Retinal pigment epithelial cell (primary cell): ENCODE results near the gene TRPV6.

Experiments used
- DNase-seq: peaks from one replicate; pipeline ENCODE4 v3.0.0-alpha.2; 2010; ENCODE audit warnings: low read depth
- H3K4me3 ChIP-seq: 2 replicates; pipeline ENCODE4 v1.5.1; 2011; ENCODE audit warnings: mild to moderate bottlenecking, low read length, control low read depth, moderate library complexity
- TF ChIP-seq, protein P1 (sequence below): conservative IDR thresholded peaks from 2 replicates; pipeline ENCODE4 v1.5.1; 2011; ENCODE audit warnings: low read depth, low read length, control low read depth, inconsistent platforms

TRPV6 gene

DNA sequence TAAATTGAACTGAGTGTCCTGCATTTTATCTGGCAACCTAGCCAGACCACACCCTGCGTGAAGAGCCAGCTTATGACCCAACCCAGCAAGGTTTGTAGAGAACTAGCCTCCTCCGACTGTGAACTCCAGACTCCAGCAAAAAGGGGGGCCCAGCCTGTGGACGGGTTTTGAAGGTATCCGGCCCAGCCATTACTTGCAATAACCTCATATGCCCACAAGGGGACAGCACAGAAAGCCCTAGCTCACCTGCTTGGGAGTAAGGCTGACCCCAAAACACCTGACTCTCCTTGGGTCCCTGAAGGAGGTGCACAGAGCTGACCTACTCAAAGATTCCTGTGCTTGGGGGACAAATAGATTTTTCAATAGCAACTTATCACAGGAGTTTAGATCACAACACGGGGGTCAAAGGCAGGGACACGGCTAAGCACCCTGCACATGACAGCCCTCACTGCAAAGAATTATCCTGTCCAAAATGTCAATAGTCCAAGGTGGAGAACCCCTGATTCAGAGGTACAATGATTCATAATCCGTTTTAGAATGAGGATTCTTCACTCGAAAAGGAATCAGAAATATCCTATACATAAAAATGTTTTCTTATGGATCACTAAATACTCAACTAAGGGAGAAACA lies 4.6 kb downstream of the TRPV6 start:
- H3K4me3 ChIP-seq: no peak overlapping the region
- TF ChIP-seq, protein P1, sequence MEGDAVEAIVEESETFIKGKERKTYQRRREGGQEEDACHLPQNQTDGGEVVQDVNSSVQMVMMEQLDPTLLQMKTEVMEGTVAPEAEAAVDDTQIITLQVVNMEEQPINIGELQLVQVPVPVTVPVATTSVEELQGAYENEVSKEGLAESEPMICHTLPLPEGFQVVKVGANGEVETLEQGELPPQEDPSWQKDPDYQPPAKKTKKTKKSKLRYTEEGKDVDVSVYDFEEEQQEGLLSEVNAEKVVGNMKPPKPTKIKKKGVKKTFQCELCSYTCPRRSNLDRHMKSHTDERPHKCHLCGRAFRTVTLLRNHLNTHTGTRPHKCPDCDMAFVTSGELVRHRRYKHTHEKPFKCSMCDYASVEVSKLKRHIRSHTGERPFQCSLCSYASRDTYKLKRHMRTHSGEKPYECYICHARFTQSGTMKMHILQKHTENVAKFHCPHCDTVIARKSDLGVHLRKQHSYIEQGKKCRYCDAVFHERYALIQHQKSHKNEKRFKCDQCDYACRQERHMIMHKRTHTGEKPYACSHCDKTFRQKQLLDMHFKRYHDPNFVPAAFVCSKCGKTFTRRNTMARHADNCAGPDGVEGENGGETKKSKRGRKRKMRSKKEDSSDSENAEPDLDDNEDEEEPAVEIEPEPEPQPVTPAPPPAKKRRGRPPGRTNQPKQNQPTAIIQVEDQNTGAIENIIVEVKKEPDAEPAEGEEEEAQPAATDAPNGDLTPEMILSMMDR: peak; percentile 91
- DNase-seq: no peak

DNA sequence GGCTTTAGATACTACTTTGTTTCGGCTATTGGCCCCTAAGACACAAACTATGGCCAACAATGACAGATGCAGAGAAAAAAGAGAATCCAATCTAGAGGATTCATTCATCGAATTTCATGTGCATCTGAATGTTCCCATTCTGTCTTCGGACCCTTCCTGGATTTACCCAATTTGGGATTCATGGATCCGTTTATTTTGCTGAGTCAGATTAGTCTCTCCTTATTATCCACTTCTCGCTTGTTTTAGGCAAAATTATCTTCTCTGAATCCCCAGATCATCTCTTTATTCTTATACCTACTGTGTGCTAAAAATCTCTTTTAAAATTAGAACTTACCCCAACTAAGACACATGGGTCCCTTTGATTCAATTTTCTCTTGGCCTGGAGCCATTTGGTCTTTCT lies 6.5 kb downstream of the TRPV6 start:
- DNase-seq: no peak
- no peak overlapping the region for H3K4me3 ChIP-seq
- TF ChIP-seq, protein P1: no peak

DNA sequence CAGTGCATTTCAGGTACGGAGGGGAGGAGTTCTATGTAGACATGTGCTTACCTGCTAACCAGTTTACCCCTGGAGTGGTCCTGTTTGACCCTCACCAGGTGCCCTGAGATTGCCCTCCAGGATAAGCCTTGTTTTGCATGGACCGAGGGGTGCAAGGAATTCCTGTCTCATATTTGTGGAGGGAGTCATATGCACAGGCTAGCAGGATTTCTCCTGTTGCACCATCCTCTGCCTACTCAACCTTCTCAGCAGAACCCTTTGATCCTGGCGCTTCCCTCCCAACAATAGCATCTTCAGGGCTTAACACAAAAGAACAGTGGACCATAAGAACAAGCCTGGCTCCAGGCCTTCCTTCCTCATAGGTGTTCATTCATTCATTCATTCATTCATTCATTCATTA lies 7.2 kb downstream of the TRPV6 start:
- TF ChIP-seq, protein P1: no peak
- no peak overlapping the region for H3K4me3 ChIP-seq
- no peak for DNase-seq

DNA sequence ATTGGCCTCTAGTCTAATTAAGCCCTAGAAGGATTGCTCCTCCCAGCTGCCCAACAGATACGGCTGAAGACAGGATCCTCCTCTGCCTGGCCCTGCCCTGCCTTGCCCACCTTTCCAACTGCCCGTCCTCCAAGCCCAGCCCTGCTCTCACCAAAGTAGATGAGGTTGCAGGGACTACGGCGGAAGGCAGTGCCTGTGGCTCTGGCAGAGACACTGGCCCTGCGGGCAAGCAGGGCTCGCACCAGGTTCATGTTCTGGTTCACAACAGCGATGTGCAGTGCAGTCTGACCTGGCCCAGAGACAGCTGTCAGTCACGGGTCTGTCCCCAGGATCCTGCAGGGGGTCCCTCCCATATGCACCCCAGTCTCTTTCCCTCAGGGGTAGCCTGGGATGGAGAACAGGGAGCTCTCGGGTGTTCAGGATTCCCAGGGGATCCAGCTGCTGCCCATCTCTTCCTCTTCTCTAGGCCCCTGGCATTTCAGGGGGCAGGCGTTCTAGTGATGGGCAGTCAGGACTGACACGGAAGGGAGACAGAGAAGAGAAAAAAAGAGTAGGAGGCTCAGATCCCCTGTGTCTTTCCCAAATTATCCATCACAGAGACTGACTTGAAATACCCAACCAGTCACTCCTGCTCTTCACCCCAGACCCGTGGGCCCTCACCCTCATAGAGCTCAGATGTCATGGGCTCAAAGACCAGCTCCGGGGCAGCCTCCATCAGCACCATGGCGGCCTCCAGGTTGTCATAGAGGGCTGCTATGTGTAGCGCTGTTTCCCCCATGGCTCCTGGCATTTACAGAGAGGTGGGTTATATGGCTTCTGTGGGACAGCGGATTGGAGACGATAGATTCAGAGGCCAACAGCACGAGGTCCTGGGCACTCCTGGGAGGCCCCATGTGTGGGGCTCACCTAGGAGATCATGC lies 8.3 kb downstream of the TRPV6 start:
- DNase-seq: no peak
- no peak overlapping the region for H3K4me3 ChIP-seq
- TF ChIP-seq, protein P1: no peak

DNA sequence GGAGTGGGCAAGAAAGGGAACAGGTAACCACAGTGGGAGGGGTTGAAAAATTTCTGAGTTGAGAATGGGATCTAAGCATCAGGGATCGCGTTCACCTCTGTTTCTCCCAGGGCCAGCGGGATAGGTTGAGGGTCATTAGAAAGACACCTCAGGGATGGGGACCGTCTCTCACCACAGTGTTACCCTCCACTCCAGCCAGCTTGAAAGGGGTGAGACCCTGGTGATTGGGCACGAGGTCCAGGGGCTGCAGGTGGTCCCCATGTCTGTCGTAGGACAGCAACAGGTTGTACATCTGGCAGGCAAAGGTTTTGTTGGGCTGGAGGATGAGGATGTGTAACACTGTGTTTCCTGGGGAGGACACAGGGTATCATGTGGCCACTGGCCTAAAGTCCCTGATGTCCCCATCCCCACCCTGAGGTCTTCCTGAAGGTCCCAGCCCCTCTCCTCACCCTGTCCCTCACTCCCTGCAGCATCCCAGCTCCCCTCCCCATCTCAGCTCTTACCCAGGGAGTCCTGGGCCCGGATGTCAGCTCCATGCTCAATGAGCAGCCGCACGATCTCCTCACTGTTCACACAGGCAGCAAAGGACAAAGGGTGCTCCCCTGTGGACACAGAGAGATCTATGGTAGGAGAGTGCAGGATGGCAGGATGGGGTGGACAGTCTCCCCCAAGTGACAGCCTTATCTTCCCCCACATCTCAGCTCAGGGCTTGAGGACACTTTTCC lies 9.1 kb downstream of the TRPV6 start:
- TF ChIP-seq, protein P1: no peak
- H3K4me3 ChIP-seq: no peak overlapping the region

DNA sequence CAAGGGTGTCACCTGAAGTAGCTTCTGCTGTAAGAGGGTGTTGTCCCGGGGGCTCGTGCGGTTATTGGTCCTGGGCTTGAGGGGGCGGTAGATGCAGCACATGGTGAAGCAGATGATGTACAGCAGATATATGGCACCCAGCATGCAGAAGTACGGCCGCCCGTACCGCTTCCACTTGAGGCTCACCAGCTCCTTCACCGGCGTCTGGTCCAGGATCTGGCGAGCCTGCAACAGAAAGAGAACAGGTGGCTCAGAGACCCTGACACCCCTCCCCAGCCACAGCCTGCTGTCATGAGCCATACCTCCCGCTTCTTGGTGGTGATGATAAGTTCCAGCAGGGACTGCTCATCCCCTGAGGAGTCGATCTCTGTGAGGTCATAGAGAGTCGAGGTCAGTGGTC lies 10.1 kb downstream of the TRPV6 start:
- TF ChIP-seq, protein P1: no peak
- no peak for DNase-seq
- H3K4me3 ChIP-seq: no peak overlapping the region

More for the DNA sequence above, 9.1 kb downstream of the TRPV6 start:
- no peak for DNase-seq
